Endothelial cell of umbilical vein (primary cell): ENCODE measurements around the gene TMEM62. TPM values are rescaled to one million over a fixed set of nuclear protein-coding genes. Genes with fewer than 3 reads are reported as not detected.

ENCODE experiments used
- BruUV-seq: library from RNA; stranded (reverse); fragments of 400-500 nt; replicated peaks from 2 replicates; lab custom pipeline; 2021; lab: Mats Ljungman, UMichigan
- CTCF ChIA-PET: fragments of 300-600, 350-600 bp; sonication (Branson Sonifier 250); formaldehyde crosslinking; loops from one replicate; lab custom pipeline; 2021; ENCODE audit warnings: antibody characterized with exemption, inconsistent platforms; lab: Charles Lee
- POLR2A ChIA-PET: fragments of 300-600, 350-600 bp; sonication (Branson Sonifier 250); formaldehyde crosslinking; loops from one replicate; lab custom pipeline; 2021; ENCODE audit warnings: antibody characterized with exemption, inconsistent platforms; lab: Charles Lee
- DNase-seq: peaks from one replicate; pipeline ENCODE4 v3.0.0-alpha.2; 2011; ENCODE audit warnings: low read depth, low spot score
- FAIRE-seq: peaks from 2 replicates; lab custom pipeline; 2011; peaks lifted over from hg19 to GRCh38; lab: Jason Lieb, UNC
- H2AFZ ChIP-seq: 2 replicates; pipeline ENCODE4 v1.6.0; 2012; ENCODE audit warnings: low read depth, low read length, control low read depth, inconsistent platforms
- H3K27ac ChIP-seq: 2 replicates; pipeline ENCODE4 v1.5.1; 2011; ENCODE audit warnings: low read depth, mild to moderate bottlenecking, control low read depth, low read length, moderate library complexity; ENCODE audit not compliant: insufficient read depth
- H3K27me3 ChIP-seq, 2 experiments: 2 replicates each; pipeline versions ENCODE4 v1.6.0 to v1.6.1; 2011; ENCODE audit warnings: low read length in 2 of 2, mixed read lengths in 1 of 2; ENCODE audit not compliant: control insufficient read depth in 2 of 2, insufficient read depth in 2 of 2
- H3K36me3 ChIP-seq, 2 experiments: 2 replicates in 1 of 2; 3 replicates in 1 of 2; pipeline ENCODE4 v1.5.1; 2011; ENCODE audit warnings: low read length in 2 of 2, mild to moderate bottlenecking in 1 of 2, moderate library complexity in 1 of 2; ENCODE audit not compliant: control insufficient read depth in 2 of 2, insufficient read depth in 2 of 2; ENCODE audit errors: extremely low read depth in 1 of 2
- H3K4me1 ChIP-seq: 3 replicates; pipeline ENCODE4 v1.5.1; 2011; ENCODE audit warnings: mild to moderate bottlenecking, low read length; ENCODE audit not compliant: control insufficient read depth, insufficient read depth; ENCODE audit errors: extremely low read depth
- H3K4me2 ChIP-seq: 2 replicates; pipeline ENCODE4 v1.6.1; 2011; ENCODE audit warnings: low read length, control low read depth, mixed read lengths; ENCODE audit not compliant: insufficient read depth
- H3K4me3 ChIP-seq, 3 experiments: fragments of 200-600 bp in 1 of 3; sonication (generic), shearing (Covaris generic) in 1 of 3; replicated peaks in 1 of 3; 2 replicates each; pipeline ENCODE4 v1.5.1; 2011 to 2016; ENCODE audit warnings: control low read depth in 3 of 3, low read length in 3 of 3, mild to moderate bottlenecking in 2 of 3, inconsistent platforms in 1 of 3, low read depth in 1 of 3, moderate library complexity in 1 of 3; ENCODE audit not compliant: insufficient read depth in 1 of 3
- H3K79me2 ChIP-seq: 2 replicates; pipeline ENCODE4 v1.6.0; 2012; ENCODE audit warnings: low read length, inconsistent platforms; ENCODE audit not compliant: control insufficient read depth, insufficient read depth
- H3K9ac ChIP-seq: replicated peaks from 2 replicates; pipeline ENCODE3; 2011; ENCODE audit warnings: low read length, control low read depth; ENCODE audit not compliant: insufficient read depth; ENCODE audit errors: extremely low read depth
- H3K9me1 ChIP-seq: replicated peaks from 3 replicates; pipeline ENCODE4 v1.6.0; 2011; ENCODE audit warnings: mild to moderate bottlenecking, low read length; ENCODE audit not compliant: control insufficient read depth, insufficient read depth; ENCODE audit errors: extremely low read depth
- H3K9me3 ChIP-seq: replicated peaks from 2 replicates; pipeline ENCODE4 v1.5.1; 2012; ENCODE audit warnings: low read length, inconsistent platforms; ENCODE audit not compliant: control insufficient read depth, insufficient read depth
- H4K20me1 ChIP-seq: replicated peaks from 2 replicates; pipeline ENCODE3; 2011; ENCODE audit warnings: mild to moderate bottlenecking, low read length; ENCODE audit not compliant: control insufficient read depth, insufficient read depth; ENCODE audit errors: extremely low read depth
- CTCF ChIP-seq, 2 donors: IDR thresholded peaks; 1 replicate in 1 of 2; 2 replicates in 1 of 2; pipeline ENCODE4 v1.5.1; 2011; ENCODE audit warnings: low read length in 2 of 2, mild to moderate bottlenecking in 2 of 2, moderate library complexity in 2 of 2, control low read depth in 1 of 2, inconsistent platforms in 1 of 2, low read depth in 1 of 2; ENCODE audit not compliant: insufficient read depth in 1 of 2; ENCODE audit errors: extremely low read depth in 1 of 2
- EZH2 ChIP-seq: IDR thresholded peaks from 2 replicates; pipeline ENCODE4 v1.6.1; 2012; ENCODE audit warnings: borderline replicate concordance, low read depth, mild to moderate bottlenecking, moderate library complexity, low read length, inconsistent platforms; ENCODE audit not compliant: severe bottlenecking
- FOS ChIP-seq: IDR thresholded peaks from 2 replicates; pipeline ENCODE4 v1.6.1; 2011; ENCODE audit warnings: mild to moderate bottlenecking, low read length, moderate library complexity, borderline replicate concordance; ENCODE audit not compliant: insufficient read depth
- GATA2 ChIP-seq: IDR thresholded peaks from 2 replicates; pipeline ENCODE4 v1.7.0; 2011; ENCODE audit warnings: low read depth, mild to moderate bottlenecking, moderate library complexity, mixed read lengths, low read length; ENCODE audit not compliant: insufficient read length, insufficient read depth
- JUN ChIP-seq: IDR thresholded peaks from 2 replicates; pipeline ENCODE4 v1.6.1; 2011; ENCODE audit warnings: borderline replicate concordance, low read depth; ENCODE audit not compliant: insufficient read length, insufficient read depth
- MAX ChIP-seq: IDR thresholded peaks from 2 replicates; pipeline ENCODE4 v1.6.1; 2011; ENCODE audit not compliant: insufficient read depth, insufficient read length
- MYC ChIP-seq: IDR thresholded peaks from one replicate; pipeline ENCODE4 v1.6.1; 2011; ENCODE audit warnings: mild to moderate bottlenecking, low read depth, low read length
- POLR2A ChIP-seq: IDR thresholded peaks from 2 replicates; pipeline ENCODE4 v1.6.1; 2012; ENCODE audit warnings: low read depth, mild to moderate bottlenecking, control low read depth, low read length
- POLR2AphosphoS5 ChIP-seq: IDR thresholded peaks from 2 replicates; pipeline ENCODE4 v1.6.1; 2012; ENCODE audit warnings: low read depth, mild to moderate bottlenecking, control low read depth, low read length, moderate library complexity; ENCODE audit not compliant: insufficient read depth
- dilution Hi-C: fragments of 300-500 bp; cut with MboI; formaldehyde crosslinking; loops from one replicate; pipeline ENCODE4 v1.15.0; 2019; ENCODE audit warnings: low sequenced_read_pairs; ENCODE audit not compliant: extremely low pct_ligation_motif_present
- intact Hi-C: fragments of 100-400 bp; cut with micrococcal nuclease; formaldehyde crosslinking; loops from one replicate; pipeline ENCODE4 v1.10.0; 2022
- polyA plus RNA-seq, 4 experiments: library from polyadenylated mRNA; depleted of rRNA in 3 of 4; stranded (reverse) in 3 of 4; unstranded in 1 of 4; fragments of >200 nt; gene quantifications; 2 replicates each; pipeline versions ENCODE4 v1.2.1 to v1.2.3, GENCODE V29; 2011 to 2012; ENCODE audit warnings: missing spikeins in 1 of 4
- total RNA-seq: library from RNA; stranded (reverse); gene quantifications from 2 replicates; pipeline ENCODE4 v1.2.3, GENCODE V29; 2021

Gene TMEM62
- total and polyA plus RNA-seq, 2 donors (not counting 3 experiments of a cell fraction or from before 2014, with no cell fraction given): 10.4 to 22.2 TPM

GRCh38 chr15:43096411-43096810 lies 37.0 kb upstream of the TMEM62 start:
- Histone ChIP-seq H3K27me3 (no peaks in the 10 kb centered on the region), H3K4me1 (peaks cover 5% of the 10 kb centered on the region), H3K9me3 (no peaks in the 10 kb centered on the region), H3K9ac (no peak overlapping the region), H3K4me3 (no peak overlapping the region), H3K9me1 (no peaks in the 10 kb centered on the region), H4K20me1 (peaks cover 3% of the 10 kb centered on the region), H3K27ac (no peak overlapping the region), H2AFZ (no peak overlapping the region), H3K79me2 (peaks cover 78% of the 10 kb centered on the region), H3K4me2 (no peak overlapping the region), H3K36me3 (peaks cover 0 to 8% of the 10 kb centered on the region in 2 experiments)
- no peak for DNase-seq
- no peak for FAIRE-seq
- intact Hi-C loops: no loop called here
- no peak for TF ChIP-seq EZH2
- dilution Hi-C loops: no loop called here
- ChIA-PET POLR2A (no interaction called here), CTCF (no interaction called here)
- BruUV-seq: no TSS peak

GRCh38 chr15:43099105-43099845 lies 34.1 kb upstream of the TMEM62 start:
- BruUV-seq: no TSS peak
- POLR2A ChIA-PET: no interaction called here
- intact Hi-C loops (no loop called here), dilution Hi-C loops (no loop called here)
- Histone ChIP-seq H3K9me1 (no peaks in the 10 kb centered on the region), H3K4me3 (no peak overlapping the region), H3K36me3 (peaks cover 0 to 6% of the 10 kb centered on the region in 2 experiments), H3K4me2 (no peak overlapping the region), H3K4me1 (peaks cover 6% of the 10 kb centered on the region), H3K79me2 (peaks cover 86% of the 10 kb centered on the region), H3K9ac (no peak overlapping the region), H3K27me3 (no peaks in the 10 kb centered on the region), H3K9me3 (no peaks in the 10 kb centered on the region), H3K27ac (no peak overlapping the region), H4K20me1 (peaks cover 3% of the 10 kb centered on the region), H2AFZ (no peak overlapping the region)
- no peak for FAIRE-seq
- DNase-seq: no peak
- CTCF ChIA-PET: no interaction called here
- no peak for TF ChIP-seq GATA2
- TF ChIP-seq EZH2: no peak
- no peak for TF ChIP-seq FOS
- TF ChIP-seq MYC: no peak
- TF ChIP-seq POLR2A: no peak
- no peak for TF ChIP-seq POLR2AphosphoS5
- no peak for TF ChIP-seq JUN
- TF ChIP-seq MAX: no peak
- no peak for TF ChIP-seq CTCF (IDR thresholded peaks at IDR 0.05; ENCODE audit: extremely low read depth in 1 of 2, insufficient read depth in 1 of 2, low read depth in 1 of 2, low read length in 2 of 2)
